Astrocyte (in vitro differentiated cells and primary cell): ENCODE measurements around the gene ESRRB. TPM values are rescaled to one million over a fixed set of nuclear protein-coding genes. Genes with fewer than 3 reads are reported as not detected.

Experiments used
- DNase-seq: peaks from one replicate; pipeline ENCODE4 v3.0.0-alpha.2; 2010; ENCODE audit warnings: low read depth
- FAIRE-seq: peaks from 2 replicates; lab custom pipeline; 2011; peaks lifted over from hg19 to GRCh38; lab: Jason Lieb, UNC
- H2AFZ ChIP-seq: 2 replicates; pipeline ENCODE4 v1.6.0; 2012; ENCODE audit warnings: low read depth, low read length, inconsistent platforms
- H3K27ac ChIP-seq: 2 replicates; pipeline ENCODE4 v1.5.1; 2011; ENCODE audit warnings: low read depth, low read length, inconsistent platforms
- H3K27me3 ChIP-seq: 2 replicates; pipeline ENCODE4 v1.6.0; 2011; ENCODE audit warnings: low read length, inconsistent platforms; ENCODE audit not compliant: insufficient read depth
- H3K36me3 ChIP-seq: 2 replicates; pipeline ENCODE4 v1.5.1; 2011; ENCODE audit warnings: low read length, inconsistent platforms; ENCODE audit not compliant: insufficient read depth
- H3K4me1 ChIP-seq: 2 replicates; pipeline ENCODE4 v1.5.1; 2011; ENCODE audit warnings: low read length, inconsistent platforms; ENCODE audit not compliant: insufficient read depth
- H3K4me2 ChIP-seq: 2 replicates; pipeline ENCODE4 v1.6.0; 2012; ENCODE audit warnings: low read length, inconsistent platforms
- H3K4me3 ChIP-seq: 2 replicates; pipeline ENCODE4 v1.5.1; 2011; ENCODE audit warnings: low read depth, mild to moderate bottlenecking, low read length, inconsistent platforms; ENCODE audit not compliant: insufficient read depth
- H3K79me2 ChIP-seq: 2 replicates; pipeline ENCODE4 v1.6.0; 2012; ENCODE audit warnings: mild to moderate bottlenecking, low read length, inconsistent platforms; ENCODE audit not compliant: insufficient read depth
- H3K9ac ChIP-seq: 2 replicates; pipeline ENCODE4 v1.6.0; 2012; ENCODE audit warnings: mild to moderate bottlenecking, low read length, inconsistent platforms
- H3K9me3 ChIP-seq: 2 replicates; pipeline ENCODE4 v1.5.1; 2012; ENCODE audit warnings: low read depth, mild to moderate bottlenecking, low read length, inconsistent platforms; ENCODE audit not compliant: insufficient read depth
- H4K20me1 ChIP-seq: 2 replicates; pipeline ENCODE4 v1.6.0; 2012; ENCODE audit warnings: low read length, inconsistent platforms; ENCODE audit not compliant: insufficient read depth
- H3K27ac Mint-ChIP-seq: one replicate; pipeline ENCODE4 v1.8.0; 2021; ENCODE audit warnings: mild to moderate bottlenecking, mixed read lengths; ENCODE audit not compliant: unreplicated experiment
- H3K27me3 Mint-ChIP-seq: one replicate; pipeline ENCODE4 v1.8.0; 2021; ENCODE audit warnings: low read depth, mixed read lengths; ENCODE audit not compliant: unreplicated experiment
- H3K36me3 Mint-ChIP-seq: one replicate; pipeline ENCODE4 v1.8.0; 2021; ENCODE audit warnings: low read depth, mixed read lengths; ENCODE audit not compliant: unreplicated experiment
- H3K4me1 Mint-ChIP-seq: one replicate; pipeline ENCODE4 v1.8.0; 2021; ENCODE audit warnings: low read depth, mixed read lengths; ENCODE audit not compliant: unreplicated experiment
- H3K4me3 Mint-ChIP-seq: one replicate; pipeline ENCODE4 v1.8.0; 2021; ENCODE audit warnings: mild to moderate bottlenecking, moderate library complexity, mixed read lengths; ENCODE audit not compliant: unreplicated experiment
- H3K9me3 Mint-ChIP-seq: one replicate; pipeline ENCODE4 v1.8.0; 2021; ENCODE audit warnings: mild to moderate bottlenecking, mixed read lengths; ENCODE audit not compliant: unreplicated experiment
- EZH2 ChIP-seq: IDR thresholded peaks from 2 replicates; pipeline ENCODE4 v1.6.1; 2012; ENCODE audit warnings: mild to moderate bottlenecking, low read length, inconsistent platforms; ENCODE audit not compliant: insufficient read depth
- total RNA-seq: library from RNA; stranded (reverse); gene quantifications from 2 replicates; pipeline ENCODE4 v1.2.1, GENCODE V29; 2021
- TF ChIP-seq, protein P1 (sequence below): IDR thresholded peaks from 2 replicates; pipeline ENCODE4 v1.5.1; 2011; ENCODE audit warnings: low read depth, mild to moderate bottlenecking, inconsistent platforms, low read length, moderate library complexity; ENCODE audit not compliant: insufficient read depth

ESRRB gene
- total RNA-seq, 1 donor from 2014 or later = not detected

DNA sequence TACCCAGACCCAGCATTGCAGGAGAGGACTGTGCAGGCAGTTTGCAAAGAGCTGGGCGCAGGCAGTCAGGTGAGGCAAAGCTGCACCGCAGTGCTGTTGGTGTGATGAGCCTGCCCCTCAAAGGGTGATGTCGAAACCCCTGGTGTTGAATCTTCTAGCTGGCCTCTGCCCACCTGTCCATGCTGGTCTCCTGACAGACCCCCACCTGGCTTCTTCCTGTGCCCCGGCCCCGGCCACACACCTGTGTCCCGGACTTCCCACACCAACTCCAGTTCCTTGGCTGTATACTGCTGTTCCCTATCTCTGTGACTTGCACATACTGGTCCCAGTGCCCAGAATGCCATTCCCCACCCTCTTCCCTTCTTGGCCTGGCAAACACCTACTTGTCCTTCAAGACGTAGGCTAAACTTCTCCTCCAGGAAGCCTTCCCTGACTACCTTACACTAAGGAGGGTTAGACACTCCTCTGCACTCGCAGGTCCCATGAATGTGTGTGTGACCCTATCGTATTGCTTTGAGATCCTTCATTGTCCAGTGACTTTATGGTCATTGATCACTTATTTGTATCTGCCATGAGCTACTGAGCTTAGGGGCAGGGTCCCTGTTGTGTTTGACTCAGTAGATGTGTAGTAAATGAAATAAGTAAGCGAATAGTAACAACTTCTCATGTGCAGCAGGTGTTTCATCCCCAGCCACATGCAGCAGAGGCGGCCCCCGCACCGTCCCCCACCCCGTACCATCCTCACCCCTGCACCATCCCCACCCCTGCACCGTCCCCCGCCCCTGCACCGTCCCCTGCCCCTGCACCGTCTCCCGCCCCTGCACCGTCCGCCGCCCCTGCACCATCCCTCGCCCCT, 37.4 kb downstream of the ESRRB start:
- H2AFZ ChIP-seq = no peak overlapping the region
- H4K20me1 ChIP-seq = no peaks in the 10 kb centered on the region
- no peak overlapping the region for H3K4me3 Mint-ChIP-seq
- no peaks in the 10 kb centered on the region for H3K4me1 ChIP-seq
- no peak overlapping the region for H3K4me2 ChIP-seq
- no peak overlapping the region for H3K4me3 ChIP-seq
- H3K36me3 Mint-ChIP-seq = no peaks in the 10 kb centered on the region
- H3K36me3 ChIP-seq = no peaks in the 10 kb centered on the region
- H3K79me2 ChIP-seq = no peaks in the 10 kb centered on the region
- peaks cover 19% of the 10 kb centered on the region for H3K27me3 ChIP-seq
- DNase-seq (no peak), FAIRE-seq (no peak)
- no peak overlapping the region for H3K27ac ChIP-seq
- no peaks in the 10 kb centered on the region for H3K9me3 Mint-ChIP-seq
- no peaks in the 10 kb centered on the region for H3K9me3 ChIP-seq
- peaks cover 45% of the 10 kb centered on the region for H3K27me3 Mint-ChIP-seq
- no peak overlapping the region for H3K9ac ChIP-seq
- TF ChIP-seq EZH2 = no peak
- TF ChIP-seq, protein P1, sequence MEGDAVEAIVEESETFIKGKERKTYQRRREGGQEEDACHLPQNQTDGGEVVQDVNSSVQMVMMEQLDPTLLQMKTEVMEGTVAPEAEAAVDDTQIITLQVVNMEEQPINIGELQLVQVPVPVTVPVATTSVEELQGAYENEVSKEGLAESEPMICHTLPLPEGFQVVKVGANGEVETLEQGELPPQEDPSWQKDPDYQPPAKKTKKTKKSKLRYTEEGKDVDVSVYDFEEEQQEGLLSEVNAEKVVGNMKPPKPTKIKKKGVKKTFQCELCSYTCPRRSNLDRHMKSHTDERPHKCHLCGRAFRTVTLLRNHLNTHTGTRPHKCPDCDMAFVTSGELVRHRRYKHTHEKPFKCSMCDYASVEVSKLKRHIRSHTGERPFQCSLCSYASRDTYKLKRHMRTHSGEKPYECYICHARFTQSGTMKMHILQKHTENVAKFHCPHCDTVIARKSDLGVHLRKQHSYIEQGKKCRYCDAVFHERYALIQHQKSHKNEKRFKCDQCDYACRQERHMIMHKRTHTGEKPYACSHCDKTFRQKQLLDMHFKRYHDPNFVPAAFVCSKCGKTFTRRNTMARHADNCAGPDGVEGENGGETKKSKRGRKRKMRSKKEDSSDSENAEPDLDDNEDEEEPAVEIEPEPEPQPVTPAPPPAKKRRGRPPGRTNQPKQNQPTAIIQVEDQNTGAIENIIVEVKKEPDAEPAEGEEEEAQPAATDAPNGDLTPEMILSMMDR = no peak
- H3K4me1 Mint-ChIP-seq = no peaks in the 10 kb centered on the region
- H3K27ac Mint-ChIP-seq = no peak overlapping the region

DNA sequence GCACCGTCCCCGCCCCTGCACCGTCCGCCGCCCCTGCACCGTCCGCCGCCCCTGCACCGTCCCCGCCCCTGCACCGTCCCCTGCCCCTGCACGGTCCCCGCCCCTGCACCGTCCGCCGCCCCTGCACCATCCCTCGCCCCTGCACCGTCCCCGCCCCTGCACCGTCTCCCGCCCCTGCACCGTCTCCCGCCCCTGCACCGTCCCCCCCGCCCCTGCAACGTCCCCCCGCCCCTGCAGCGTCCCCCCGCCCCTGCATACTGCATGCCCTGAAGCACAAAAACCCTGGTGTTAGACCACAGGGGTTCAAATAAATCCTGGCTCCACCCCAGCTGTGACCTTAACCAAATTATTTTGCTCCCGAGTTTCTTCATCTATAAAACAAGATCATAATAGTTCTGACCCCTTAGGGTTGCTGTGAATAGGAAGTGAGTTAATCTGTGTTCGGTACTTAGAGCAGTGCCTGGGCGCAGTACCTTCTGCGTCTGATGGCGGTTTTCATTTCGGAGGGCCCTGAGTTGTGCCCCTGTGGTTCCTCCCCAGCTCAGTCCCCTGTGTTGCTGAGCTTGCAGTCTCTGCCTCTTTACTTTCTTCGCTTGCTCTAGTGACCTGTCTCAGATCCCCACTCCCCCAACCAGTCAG, 38.1 kb downstream of the ESRRB start:
- Mint-ChIP-seq H3K27ac (no peak overlapping the region), H3K4me1 (no peaks in the 10 kb centered on the region), H3K27me3 (peaks cover 39% of the 10 kb centered on the region), H3K36me3 (no peaks in the 10 kb centered on the region), H3K9me3 (no peaks in the 10 kb centered on the region), H3K4me3 (peak overlapping the region; percentile 64)
- H2AFZ ChIP-seq = no peak overlapping the region
- no peak overlapping the region for H3K27ac ChIP-seq
- no peak overlapping the region for H3K9ac ChIP-seq
- H3K36me3 ChIP-seq = no peaks in the 10 kb centered on the region
- H3K4me3 ChIP-seq = no peak overlapping the region
- H3K27me3 ChIP-seq = peaks cover 19% of the 10 kb centered on the region
- H4K20me1 ChIP-seq = no peaks in the 10 kb centered on the region
- TF ChIP-seq EZH2 = no peak
- TF ChIP-seq, protein P1 = no peak
- DNase-seq = no peak
- no peaks in the 10 kb centered on the region for H3K4me1 ChIP-seq
- H3K4me2 ChIP-seq = no peak overlapping the region
- FAIRE-seq = no peak
- no peaks in the 10 kb centered on the region for H3K79me2 ChIP-seq
- no peaks in the 10 kb centered on the region for H3K9me3 ChIP-seq
